Suprapubic skin (tissue), 4 donors: ENCODE measurements around the gene FPR1.

Source experiments
- CTCF ChIP-seq, 2 donors: fragments of 200-600 bp in 1 of 2; fragments of 450-650 bp in 1 of 2; sonication (generic) in 1 of 2; IDR thresholded peaks; one replicate each; pipeline ENCODE4 v1.5.1; 2016 to 2019; ENCODE audit warnings: antibody characterized with exemption in 2 of 2, mild to moderate bottlenecking in 1 of 2, moderate library complexity in 1 of 2
- EP300 ChIP-seq: sonication (generic); formaldehyde crosslinking; IDR thresholded peaks from one replicate; pipeline ENCODE4 v1.6.1; 2017; ENCODE audit warnings: antibody characterized with exemption
- POLR2AphosphoS5 ChIP-seq, 3 donors: sonication (generic); formaldehyde crosslinking; IDR thresholded peaks; one replicate each; pipeline ENCODE4 v1.6.1; 2017; ENCODE audit warnings: antibody characterized with exemption in 3 of 3

GRCh38 chr19:51706296-51706695, 45.4 kb downstream of the FPR1 start:
- TF ChIP-seq CTCF (IDR thresholded peaks at IDR 0.05) (no peak), EP300 (no peak), POLR2AphosphoS5 (IDR thresholded peaks at IDR 0.05) (no peak)
